AG09309 (cell line): ENCODE measurements around the gene SLC35F2.
"Not testable (repeated sequence)": the region's sequence is repeated elsewhere in the genome, so short reads cannot be mapped to it uniquely, and the experiment has no call there.

Source experiments
- DNase-seq: peaks from one replicate; pipeline ENCODE4 v3.0.0-alpha.2; 2010; ENCODE audit warnings: low read depth
- H3K4me3 ChIP-seq: 2 replicates; pipeline ENCODE4 v1.5.1; 2011; ENCODE audit warnings: mild to moderate bottlenecking, low read depth, low read length, moderate library complexity; ENCODE audit not compliant: control insufficient read depth
- CTCF ChIP-seq: IDR thresholded peaks from 2 replicates; pipeline ENCODE4 v1.5.1; 2011; ENCODE audit warnings: mild to moderate bottlenecking, low read depth, low read length, inconsistent platforms; ENCODE audit not compliant: insufficient read depth, control insufficient read depth; ENCODE audit errors: missing control alignments

SLC35F2 gene

GRCh38 chr11:107864591-107864990 lies 6.0 kb upstream of the SLC35F2 start:
- TF ChIP-seq CTCF, result no peak
- no peak for DNase-seq
- no peak overlapping the region for H3K4me3 ChIP-seq

GRCh38 chr11:107860688-107861087 lies 2.1 kb upstream of the SLC35F2 start:
- no peak for DNase-seq
- TF ChIP-seq CTCF, result no peak

GRCh38 chr11:107860240-107860620 lies 1.6 kb upstream of the SLC35F2 start:
- DNase-seq, H3K4me3 ChIP-seq: not testable (repeated sequence)

More at GRCh38 chr11:107860688-107861087, 2.1 kb upstream of the SLC35F2 start:
- no peak overlapping the region for H3K4me3 ChIP-seq

GRCh38 chr11:107859459-107860239 lies 1.1 kb upstream of the SLC35F2 start:
- peak overlapping the region; percentile 74 for H3K4me3 ChIP-seq
- DNase-seq, result no peak
- no peak for TF ChIP-seq CTCF

GRCh38 chr11:107857550-107858216 lies 904 bp downstream of the SLC35F2 start:
- no peak for DNase-seq
- no peak for TF ChIP-seq CTCF
- H3K4me3 ChIP-seq, result peak overlapping the region; percentile 74

GRCh38 chr11:107856981-107857517 lies 1.5 kb downstream of the SLC35F2 start:
- no peak overlapping the region for H3K4me3 ChIP-seq
- DNase-seq, result no peak
- no peak for TF ChIP-seq CTCF
